Measurements from ENCODE around the gene STOX2. TPM values are rescaled to one million over a fixed set of nuclear protein-coding genes. Genes with fewer than 3 reads are reported as not detected.
"Not testable (repeated sequence)": the region's sequence is repeated elsewhere in the genome, so short reads cannot be mapped to it uniquely, and the experiment has no call there.

STOX2 gene
- polyA plus RNA-seq, 4 donors = 8.8 to 11.4 (median 10.0) TPM

DNA sequence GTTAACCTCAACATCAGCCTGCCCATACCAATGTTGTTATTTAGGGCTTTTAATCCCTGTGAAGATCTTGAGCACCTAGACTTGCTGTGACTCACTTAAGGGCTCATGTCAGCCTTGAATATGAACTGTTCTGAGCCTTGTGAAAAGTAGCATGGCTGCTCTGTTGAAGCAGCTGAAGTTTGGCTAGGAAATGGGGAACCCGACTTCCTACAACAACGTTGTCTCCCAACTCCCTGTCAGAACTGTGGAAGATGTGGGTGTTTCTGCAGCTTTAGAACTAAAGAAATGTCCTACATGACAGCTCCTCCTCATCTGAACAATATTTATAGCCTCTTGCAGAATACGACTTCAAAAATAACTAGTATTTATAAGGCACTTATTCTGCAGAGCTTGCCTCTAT is 27.5 kb downstream of the STOX2 start:
- DNase-seq (ENCODE audit: low read depth in 4 of 4, low spot score in 3 of 4) = no peak

DNA sequence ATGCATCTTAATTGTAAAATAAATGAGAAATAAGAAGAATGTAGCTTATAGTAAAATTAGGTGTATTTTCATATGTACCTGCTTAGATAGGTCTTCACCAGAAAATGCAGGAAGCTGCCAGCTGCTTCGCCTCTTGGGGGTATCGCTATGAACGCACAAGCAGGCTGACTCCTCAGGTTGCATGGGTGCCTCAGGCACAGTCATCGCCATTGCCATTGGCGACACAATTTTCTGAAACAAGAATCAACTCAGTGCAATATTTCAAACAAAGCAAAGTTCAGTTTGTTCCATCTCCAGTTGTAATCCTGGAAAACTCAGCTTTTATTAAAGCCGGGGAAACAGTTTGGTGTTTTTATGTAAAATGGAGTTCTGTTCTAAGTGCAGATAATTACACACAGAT is 29.7 kb downstream of the STOX2 start:
- no peak for DNase-seq (ENCODE audit: low read depth in 4 of 4, low spot score in 3 of 4)

DNA sequence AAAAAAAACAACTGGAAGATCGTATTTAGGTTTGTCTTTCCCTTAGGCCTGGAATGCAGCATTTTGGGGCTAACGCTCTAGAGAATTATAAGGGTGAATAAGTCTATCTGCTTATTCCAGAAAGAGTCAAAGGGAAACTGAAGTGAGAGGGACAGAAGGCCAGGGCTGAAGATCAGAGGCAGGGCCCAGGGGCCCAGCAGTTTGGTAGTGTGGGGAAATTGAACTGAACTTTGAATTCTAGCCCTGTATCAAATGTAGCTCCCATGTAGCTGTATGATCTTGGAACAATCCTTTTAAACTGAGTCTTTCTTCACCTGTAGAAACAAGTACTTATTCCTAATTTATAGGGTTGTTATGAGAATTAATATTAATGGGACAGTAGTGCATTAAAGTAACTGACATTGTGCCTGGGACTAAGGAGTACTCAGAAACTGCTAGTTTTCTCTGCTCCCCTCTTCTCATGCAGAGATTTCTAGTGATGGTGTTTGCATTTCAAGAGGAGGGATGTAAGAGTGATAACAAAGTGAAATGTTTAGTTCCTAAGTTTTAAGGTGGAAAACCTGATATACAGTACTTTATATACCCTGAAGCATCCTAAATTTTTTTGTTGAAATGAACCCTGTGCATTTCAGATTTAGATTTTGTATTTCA is 30.4 kb downstream of the STOX2 start:
- DNase-seq (ENCODE audit: low read depth in 4 of 4, low spot score in 3 of 4) = no peak

DNA sequence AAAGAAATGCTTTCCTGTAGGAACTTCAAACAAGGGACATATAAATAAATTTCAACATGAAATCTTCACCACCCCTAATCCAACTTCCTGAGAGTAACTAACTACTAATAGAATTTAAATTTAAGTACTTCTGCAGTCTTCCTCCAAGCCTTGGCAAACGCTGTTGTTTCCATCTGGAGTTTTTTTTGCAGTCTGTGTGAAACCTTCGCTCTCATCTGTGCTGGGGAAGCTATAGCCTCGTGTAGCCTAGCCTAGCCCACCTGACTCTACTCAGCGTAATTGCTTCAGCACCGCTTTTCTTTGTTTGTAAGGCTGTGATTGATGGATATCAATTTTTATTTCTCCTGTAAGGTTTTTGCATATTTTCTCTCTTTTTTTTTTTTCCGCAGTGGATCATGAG is 30.9 kb downstream of the STOX2 start:
- DNase-seq (ENCODE audit: low read depth in 4 of 4, low spot score in 3 of 4) = no peak

DNA sequence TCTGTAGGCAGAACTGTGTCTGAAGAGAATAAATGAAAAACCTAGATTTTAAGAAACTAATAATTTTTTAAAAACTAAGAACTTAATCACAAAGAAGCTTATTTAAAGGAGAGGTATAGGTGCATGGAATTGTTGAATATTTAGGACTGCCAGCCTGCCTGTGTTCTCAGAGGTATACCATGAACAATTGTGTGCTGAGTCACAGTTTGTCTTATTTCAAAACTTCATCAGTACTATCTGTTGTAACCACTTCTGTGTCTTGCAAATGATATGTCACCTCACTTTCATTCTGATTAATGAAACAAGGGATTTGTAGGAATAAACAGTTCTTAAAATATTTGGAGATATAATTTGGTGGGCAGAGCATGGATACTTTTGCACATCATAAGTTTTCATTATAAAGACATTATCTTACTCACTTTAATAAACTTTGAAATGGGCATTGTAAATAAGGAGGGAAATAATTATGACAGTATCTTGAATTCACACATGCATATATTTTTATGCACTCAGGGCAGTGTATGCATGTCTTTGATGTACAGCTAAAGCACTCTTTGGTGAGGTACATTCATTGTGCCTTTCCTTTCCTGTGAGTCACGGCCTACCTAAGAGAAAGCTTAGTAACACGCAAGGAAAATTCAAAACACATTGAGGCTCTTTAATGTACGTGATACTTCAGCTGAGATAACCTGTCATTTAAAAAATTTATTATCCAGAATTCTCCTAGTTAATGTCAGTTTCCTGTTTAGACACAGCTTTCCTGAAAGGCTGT is 31.7 kb downstream of the STOX2 start:
- DNase-seq (ENCODE audit: low read depth in 4 of 4, low spot score in 3 of 4) = no peak

DNA sequence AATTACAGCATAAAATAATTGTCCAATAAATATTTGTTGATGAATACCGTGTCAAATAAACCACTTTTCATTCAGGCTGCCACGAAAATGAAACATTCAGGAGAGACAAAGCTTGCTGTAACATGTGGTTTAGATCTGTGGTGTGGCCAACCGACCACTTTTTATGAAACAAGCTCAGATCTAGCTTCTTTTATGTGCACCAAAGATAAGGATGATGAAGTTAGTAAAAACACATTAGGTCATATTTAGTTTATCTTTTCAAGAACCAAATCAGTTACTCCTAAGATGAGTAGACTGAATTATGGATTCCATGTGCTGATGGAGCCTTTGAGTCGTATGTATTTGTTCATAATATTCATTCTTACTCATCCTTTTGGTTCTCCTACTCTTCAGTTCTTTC is 35.8 kb downstream of the STOX2 start:
- no peak for DNase-seq (ENCODE audit: low read depth in 4 of 4, low spot score in 3 of 4)

DNA sequence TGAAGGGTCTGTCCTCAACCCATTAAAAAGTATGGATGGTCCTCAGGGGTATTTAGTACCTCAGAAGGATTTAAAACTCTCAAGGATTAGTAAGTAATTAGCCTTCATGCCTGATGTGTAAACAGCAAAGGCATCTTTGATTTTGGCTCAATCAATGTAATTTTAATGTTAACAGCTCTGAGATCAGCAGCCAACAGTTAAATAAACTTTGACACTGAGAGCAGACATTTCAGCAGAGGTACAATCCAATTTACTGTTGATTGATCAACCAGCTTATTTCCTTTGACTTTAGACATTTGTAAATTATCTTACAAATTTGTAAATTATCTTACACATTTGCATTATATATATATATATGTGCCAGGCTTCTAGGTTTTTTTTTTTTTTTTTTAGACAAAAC is 36.9 kb downstream of the STOX2 start:
- DNase-seq (ENCODE audit: low read depth in 4 of 4, low spot score in 3 of 4) = no peak

DNA sequence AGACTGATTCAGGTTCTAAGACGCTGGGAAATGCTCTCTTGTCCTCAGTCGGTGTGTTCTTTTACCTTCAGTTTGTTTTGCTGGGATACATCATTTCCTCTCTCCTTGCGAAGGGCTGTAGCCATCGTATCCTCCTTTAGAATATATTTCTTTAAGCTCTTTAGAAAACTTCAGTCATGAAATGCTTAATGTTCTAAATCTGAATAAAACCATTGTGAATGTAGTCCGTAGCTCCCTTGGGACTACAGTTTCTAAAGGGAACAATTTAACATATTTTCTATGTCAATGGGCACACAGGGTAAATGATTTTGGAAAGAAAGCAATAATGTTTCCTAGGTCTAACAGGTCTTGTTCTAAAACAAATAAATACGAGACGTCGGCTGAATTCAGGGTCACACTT is 40.6 kb downstream of the STOX2 start:
- DNase-seq (ENCODE audit: low read depth in 4 of 4, low spot score in 3 of 4) = no peak

DNA sequence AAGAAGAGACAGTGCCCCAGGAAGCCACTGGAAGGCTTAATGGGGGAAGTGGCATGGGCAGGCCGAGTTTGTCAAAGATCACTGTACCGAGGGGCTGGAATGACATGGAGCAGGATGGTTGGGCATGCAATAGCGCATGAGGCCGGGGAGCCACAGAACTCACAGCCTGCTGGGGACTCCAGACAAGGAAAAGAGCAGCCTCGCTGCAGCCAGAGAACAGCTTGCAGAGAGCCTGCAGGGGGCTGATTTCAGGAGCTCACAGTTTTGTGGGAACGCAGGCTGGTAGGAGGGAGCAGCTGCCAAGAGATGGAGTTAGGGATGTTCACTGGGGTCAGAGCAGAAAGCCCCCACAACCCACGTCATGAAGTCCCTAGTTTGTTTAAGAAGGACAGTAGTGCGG is 45.4 kb downstream of the STOX2 start:
- DNase-seq (ENCODE audit: low read depth in 4 of 4, low spot score in 3 of 4) = no peak

DNA sequence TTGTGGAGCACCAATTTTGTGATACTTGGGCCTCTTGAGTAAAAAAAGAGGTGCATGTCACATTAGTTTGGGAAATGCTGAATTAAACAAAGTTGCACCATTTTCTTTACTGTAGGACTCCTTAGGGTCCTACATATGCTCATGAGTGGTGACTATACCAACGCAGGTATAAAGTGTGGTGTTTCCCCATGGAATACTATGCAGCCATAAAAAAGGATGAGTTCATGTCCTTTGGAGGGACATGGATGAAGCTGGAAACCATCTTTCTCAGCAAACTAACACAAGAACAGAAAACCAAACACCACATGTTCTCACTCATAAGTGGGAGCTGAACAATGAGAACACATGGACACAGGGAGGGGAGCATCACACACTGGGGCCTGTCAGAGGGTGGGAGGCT is 47.5 kb downstream of the STOX2 start:
- not testable (repeated sequence) for DNase-seq (ENCODE audit: low read depth in 4 of 4, low spot score in 3 of 4)

DNA sequence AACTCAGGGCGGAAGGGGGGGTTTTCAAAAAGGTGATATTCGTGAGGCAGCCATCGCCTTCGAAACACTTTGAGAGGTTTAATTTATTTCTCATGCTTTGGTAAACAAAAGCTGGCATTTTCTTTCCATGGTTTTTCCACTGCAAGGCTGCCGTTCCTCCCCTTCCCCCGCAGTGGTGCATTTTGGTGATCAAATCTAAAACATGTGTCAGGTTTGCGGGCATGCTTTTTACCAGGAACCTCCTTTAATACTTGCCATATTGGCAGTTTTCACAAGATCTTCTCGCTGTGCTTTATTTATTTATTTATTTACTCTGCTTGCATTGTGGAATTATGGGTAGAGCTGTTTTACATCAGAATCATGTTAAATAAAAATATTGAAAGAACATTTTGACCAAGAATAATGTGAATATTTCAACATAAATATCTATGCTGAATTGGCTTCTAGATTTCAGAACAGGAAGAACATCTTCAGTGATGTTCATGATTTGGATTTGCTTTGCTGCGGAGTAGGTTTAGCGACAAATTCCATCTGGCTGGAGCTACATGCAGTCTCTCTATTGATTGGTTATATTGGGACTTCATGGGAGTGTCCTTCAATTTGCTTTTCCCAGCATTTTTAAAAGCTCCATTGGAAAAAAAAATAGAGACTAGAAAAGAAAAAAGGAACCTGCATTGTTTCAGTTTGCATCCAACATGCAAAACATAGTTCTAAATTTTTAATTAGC is 54.4 kb downstream of the STOX2 start:
- DNase-seq (ENCODE audit: low read depth in 4 of 4, low spot score in 3 of 4) = no peak

DNA sequence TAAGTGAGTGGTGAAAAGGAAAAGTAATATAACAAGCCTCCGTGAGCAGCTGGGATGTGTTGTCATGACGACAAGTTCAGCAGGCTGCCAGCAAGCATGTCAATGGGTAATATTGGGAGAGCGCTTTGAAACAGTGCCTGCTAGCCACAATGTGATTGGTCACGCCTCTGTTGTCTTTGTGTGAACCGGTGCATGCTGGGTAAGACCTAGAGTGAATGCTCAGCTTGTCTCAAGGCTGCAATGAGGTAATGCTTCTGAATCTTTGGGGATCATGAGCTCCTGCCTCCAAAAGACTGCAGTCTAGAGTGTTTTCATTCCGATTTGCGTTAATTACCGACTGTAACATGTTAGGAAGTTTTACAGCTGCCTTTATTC is 54.9 kb downstream of the STOX2 start:
- peak in 3 of 4 donors; percentile 63 to 69 (median 65) for DNase-seq (ENCODE audit: low read depth in 4 of 4, low spot score in 3 of 4)

DNA sequence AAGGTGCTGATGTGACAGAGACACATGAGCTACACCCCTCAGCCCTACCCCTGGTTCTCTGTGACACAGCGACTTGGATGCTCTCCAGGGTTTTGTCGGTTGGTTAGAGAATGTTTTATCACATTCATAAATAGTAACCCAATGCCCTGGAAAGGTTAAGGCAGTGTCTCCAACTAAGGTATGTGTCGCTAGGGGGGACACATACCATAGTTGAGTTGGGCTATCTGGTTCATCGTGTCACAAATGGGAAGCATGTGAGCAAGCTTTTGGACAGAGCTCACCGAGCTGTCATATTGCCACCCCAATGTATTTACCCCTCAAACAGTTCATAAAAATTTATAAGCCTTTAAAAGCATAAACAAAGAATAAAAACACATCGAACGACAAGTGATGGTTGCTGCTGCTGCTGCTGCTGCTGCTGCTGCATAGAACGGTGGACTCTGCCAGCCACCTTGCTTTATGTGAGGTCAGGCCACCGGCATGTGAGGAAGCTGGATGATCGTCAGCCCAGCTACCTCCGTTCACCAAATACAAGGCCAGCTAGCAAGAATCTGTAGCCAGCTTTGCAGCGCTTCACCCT is 55.9 kb downstream of the STOX2 start:
- peak in 1 of 4 donors; percentile 58 for DNase-seq (ENCODE audit: low read depth in 4 of 4, low spot score in 3 of 4)

DNA sequence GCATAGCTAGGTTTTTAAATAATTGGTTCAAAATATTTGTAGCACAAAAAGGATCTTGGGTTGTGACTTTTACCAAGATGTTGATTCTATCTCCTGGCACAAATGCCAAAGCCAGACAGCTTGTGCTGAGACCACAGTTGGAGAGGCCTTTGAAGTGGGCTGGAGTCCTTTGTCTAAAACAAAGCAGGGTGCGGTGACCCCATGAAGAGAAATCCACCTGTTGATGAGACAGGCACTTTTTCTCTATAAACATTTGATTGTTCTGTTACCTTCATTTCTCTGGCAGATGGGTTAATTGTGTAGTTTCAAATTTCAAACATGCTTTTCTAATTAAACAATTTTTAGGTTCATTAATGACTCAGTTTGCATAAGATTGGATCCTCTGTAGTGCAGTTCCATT is 56.7 kb downstream of the STOX2 start:
- no peak for DNase-seq (ENCODE audit: low read depth in 4 of 4, low spot score in 3 of 4)

DNA sequence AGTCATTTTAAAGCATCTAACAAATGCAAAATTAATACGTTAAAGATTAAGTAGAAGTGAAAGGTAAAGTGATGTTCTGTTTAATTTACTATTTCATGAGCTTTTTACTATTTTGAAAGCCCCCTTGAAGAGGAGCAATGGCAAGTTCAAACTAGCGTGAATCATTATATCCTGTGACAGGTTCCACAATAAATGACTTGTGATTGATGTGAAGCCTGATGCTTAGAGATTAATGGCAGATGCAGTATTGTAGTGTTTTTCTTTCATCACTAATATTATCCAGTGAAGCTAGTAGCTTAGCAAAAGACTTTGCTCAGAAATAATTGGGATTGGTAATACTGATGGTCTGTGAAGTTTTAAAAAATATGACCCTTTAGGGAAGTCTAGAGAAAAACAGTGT is 57.3 kb downstream of the STOX2 start:
- no peak for DNase-seq (ENCODE audit: low read depth in 4 of 4, low spot score in 3 of 4)

DNA sequence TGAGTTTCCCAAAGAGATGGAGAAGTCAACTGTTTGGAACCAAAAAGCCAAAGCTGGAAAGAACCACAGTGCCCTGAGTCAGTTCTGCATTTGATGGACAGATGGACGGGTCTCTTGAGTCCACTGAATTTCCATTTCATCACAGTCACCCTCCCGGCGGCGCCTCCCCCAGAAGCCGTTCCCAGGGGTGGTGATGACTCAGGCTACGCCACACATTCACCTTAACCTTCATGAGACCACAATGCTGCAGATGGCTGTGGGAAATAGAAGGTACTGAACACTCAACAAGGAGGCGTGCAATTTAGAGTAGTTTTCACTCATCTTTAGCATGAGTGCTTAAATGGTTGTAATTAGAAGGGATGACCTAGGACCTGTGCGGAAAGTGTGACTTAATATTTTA is 61.3 kb downstream of the STOX2 start:
- no peak for DNase-seq (ENCODE audit: low read depth in 4 of 4, low spot score in 3 of 4)

DNA sequence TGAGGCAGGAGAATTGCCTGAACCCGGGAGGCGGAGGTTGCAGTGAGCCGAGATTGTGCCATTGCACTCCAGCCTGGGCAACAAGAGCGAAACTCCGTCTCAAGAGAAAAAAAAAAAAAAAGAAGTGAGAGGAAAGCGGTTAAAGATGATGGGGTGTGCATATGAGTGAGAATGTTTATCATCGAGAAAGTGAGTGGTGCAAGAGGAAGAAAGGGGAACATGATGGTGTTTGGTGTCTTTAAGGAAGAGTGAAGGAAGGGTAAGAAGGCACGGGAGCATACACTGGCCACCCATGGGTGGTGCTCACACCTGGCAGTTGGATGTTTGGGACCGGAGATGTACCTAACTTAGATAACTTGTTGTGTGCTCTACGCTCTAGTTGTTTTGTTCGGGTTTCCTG is 62.2 kb downstream of the STOX2 start:
- no peak for DNase-seq (ENCODE audit: low read depth in 4 of 4, low spot score in 3 of 4)

DNA sequence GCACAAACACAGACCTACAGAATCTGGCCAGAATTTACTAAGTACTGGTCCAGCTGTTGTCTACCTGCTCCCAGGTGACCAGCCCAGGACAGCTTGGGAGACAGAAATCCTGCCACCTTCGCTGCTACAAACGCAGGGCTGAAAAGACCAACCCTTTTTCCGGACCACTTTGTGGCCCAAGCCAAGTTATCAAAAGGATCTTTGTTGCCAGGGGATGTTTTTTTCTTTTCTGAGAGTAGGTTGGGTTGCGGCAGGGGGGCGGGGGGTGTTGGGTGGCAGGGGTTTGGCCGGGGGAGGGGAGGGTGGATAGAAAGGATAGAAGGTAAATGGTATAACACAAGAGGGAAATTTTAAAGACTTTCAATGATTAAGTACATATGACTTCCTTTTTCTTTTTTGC is 63.4 kb downstream of the STOX2 start:
- DNase-seq (ENCODE audit: low read depth in 4 of 4, low spot score in 3 of 4) = no peak

DNA sequence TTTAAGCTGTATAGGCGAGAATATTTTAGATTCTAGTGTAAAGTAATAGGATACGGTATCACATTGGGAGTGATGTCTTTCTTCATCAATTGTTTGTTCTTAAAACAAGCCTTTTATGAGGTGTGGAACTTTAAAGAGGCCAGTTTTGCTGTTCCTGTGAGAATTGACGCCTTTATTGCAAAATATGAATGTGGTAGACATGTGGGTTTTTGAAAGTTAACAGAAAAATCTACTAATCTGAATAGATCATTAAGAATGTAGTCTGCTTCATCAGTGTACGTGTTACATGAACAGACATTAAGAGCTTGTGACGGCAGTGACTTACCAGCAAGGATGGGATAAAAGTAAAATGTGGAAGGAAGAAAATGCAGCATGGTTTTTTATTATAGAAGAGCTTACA is 63.8 kb downstream of the STOX2 start:
- no peak for DNase-seq (ENCODE audit: low read depth in 4 of 4, low spot score in 3 of 4)

DNA sequence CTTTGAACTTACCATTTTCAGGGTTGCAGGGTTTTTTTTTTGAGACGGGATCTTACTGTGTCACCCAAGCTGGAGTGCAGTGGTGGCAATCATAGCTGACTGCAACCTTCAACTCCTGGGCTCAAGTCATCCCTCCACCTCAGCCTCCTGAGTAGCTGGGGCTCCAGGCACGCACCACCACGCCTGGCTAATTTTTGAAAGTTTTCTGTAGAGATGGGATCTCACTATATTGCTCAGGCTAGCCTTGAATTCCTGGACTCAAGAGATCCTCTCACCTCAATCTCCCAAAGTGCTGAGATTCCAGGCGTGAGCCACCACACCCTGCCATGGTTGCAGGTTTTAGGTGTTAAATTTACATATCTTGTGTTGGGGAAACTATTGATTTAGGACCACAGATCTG is 64.5 kb downstream of the STOX2 start:
- no peak for DNase-seq (ENCODE audit: low read depth in 4 of 4, low spot score in 3 of 4)

DNA sequence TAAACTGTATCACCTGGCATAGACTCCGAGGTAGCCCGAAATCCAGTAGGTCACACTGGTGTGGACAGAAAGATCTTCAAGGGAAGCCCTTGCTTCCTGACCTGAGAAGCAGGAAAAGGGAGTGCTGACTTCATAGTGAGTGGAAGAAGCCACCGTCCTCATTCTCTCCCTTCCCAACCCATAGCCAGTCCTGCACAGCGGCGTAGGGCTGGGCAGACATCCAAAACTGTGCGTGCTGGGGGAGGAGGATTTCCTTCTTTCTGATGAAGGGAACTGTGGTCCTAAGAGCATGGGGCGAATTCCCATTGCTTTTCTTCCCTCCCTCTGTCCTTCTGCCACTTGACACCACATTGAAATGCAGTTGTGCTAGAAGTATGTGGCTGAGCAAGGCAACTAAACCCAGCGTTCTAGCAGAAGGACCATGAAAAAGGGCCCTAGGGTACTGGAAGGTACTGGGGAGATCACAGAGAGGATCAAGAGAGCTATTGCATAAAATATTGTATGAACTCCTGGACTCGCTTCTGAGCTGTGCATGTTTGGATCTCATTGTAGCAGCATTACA is 66.9 kb downstream of the STOX2 start:
- no peak for DNase-seq (ENCODE audit: low read depth in 4 of 4, low spot score in 3 of 4)
